HEK293 (cell line): Measurements from ENCODE around the gene PDE11A.

Experiments
- CTCF ChIP-seq: fragments of 450-650 bp; formaldehyde crosslinking; IDR thresholded peaks from 2 replicates; pipeline ENCODE4 v1.5.1; 2016; ENCODE audit warnings: missing biosample characterization, missing genetic modification characterization
- ELK4 ChIP-seq: IDR thresholded peaks from 2 replicates; pipeline ENCODE4 v1.6.1; 2011; ENCODE audit warnings: mild to moderate bottlenecking, low read depth, low read length, borderline replicate concordance
- KLF16 ChIP-seq: fragments of 450-650 bp; formaldehyde crosslinking; IDR thresholded peaks from 2 replicates; pipeline ENCODE4 v1.5.1; 2017; ENCODE audit warnings: missing biosample characterization, missing genetic modification characterization
- REST ChIP-seq: fragments of 450-650 bp; formaldehyde crosslinking; IDR thresholded peaks from 2 replicates; pipeline ENCODE4 v1.5.1; 2016; ENCODE audit warnings: missing biosample characterization, missing genetic modification characterization
- ZBTB11 ChIP-seq: fragments of 450-650 bp; formaldehyde crosslinking; conservative IDR thresholded peaks from 2 replicates; pipeline ENCODE4 v1.5.1; 2016; ENCODE audit warnings: low read depth, missing biosample characterization, missing genetic modification characterization
- ZFP41 ChIP-seq: fragments of 450-650 bp; formaldehyde crosslinking; IDR thresholded peaks from 2 replicates; pipeline ENCODE4 v1.5.1; 2016; ENCODE audit warnings: missing biosample characterization, missing genetic modification characterization, borderline replicate concordance
- ZNF155 ChIP-seq: fragments of 450-650 bp; formaldehyde crosslinking; IDR thresholded peaks from 2 replicates; pipeline ENCODE4 v1.5.1; 2016; ENCODE audit warnings: missing biosample characterization, missing genetic modification characterization
- ZNF202 ChIP-seq: fragments of 450-650 bp; formaldehyde crosslinking; IDR thresholded peaks from 2 replicates; pipeline ENCODE4 v1.5.1; 2016; ENCODE audit warnings: missing biosample characterization, missing genetic modification characterization, borderline replicate concordance
- ZNF274 ChIP-seq, 2 experiments: fragments of 200-500 bp in 1 of 2; fragments of 450-650 bp in 1 of 2; sonication (Bioruptor generic) in 1 of 2; formaldehyde crosslinking in 1 of 2; IDR thresholded peaks; 2 replicates each; pipeline versions ENCODE4 v1.5.1 to v1.6.1; 2014 to 2016; ENCODE audit warnings: borderline replicate concordance in 1 of 2, inconsistent platforms in 1 of 2, low read length in 1 of 2, missing biosample characterization in 1 of 2, missing genetic modification characterization in 1 of 2
- ZNF529 ChIP-seq: fragments of 450-650 bp; formaldehyde crosslinking; IDR thresholded peaks from 2 replicates; pipeline ENCODE4 v1.5.1; 2017; ENCODE audit warnings: missing genetic modification characterization, missing biosample characterization; ENCODE audit not compliant: insufficient replicate concordance
- ZXDB ChIP-seq: fragments of 450-650 bp; formaldehyde crosslinking; IDR thresholded peaks from 2 replicates; pipeline ENCODE4 v1.5.1; 2016; ENCODE audit warnings: missing biosample characterization, missing genetic modification characterization

- no peak for TF ChIP-seq ZBTB11 (tag by site-specific recombination)
- no peak for TF ChIP-seq ZNF202 (tag by site-specific recombination)
- TF ChIP-seq REST (tag by site-specific recombination) = no peak
- no peak for TF ChIP-seq KLF16 (tag by site-specific recombination)
- no peak for TF ChIP-seq ZFP41 (tag by site-specific recombination)
- TF ChIP-seq CTCF (tag by site-specific recombination) = no peak
- no peak for TF ChIP-seq ZNF274 (IDR thresholded peaks at IDR 0.05; ENCODE audit: low read length)
- no peak for TF ChIP-seq ZNF274 (tag by site-specific recombination; IDR thresholded peaks at IDR 0.05; ENCODE audit: borderline replicate concordance)
- TF ChIP-seq ZNF529 = no peak
- no peak for TF ChIP-seq ZXDB (tag by site-specific recombination)
- TF ChIP-seq ELK4 = no peak
- no peak for TF ChIP-seq ZNF155
Measured at GRCh38 chr2:177603768-177604167, 468.8 kb downstream of the PDE11A start.
